Uterus (tissue), 2 donors: ENCODE data around the gene ANKRD44.

ENCODE experiments used
- POLR2A ChIP-seq, 2 donors: fragments of 450-650 bp; IDR thresholded peaks; one replicate each; pipeline ENCODE4 v1.6.1; 2016; ENCODE audit warnings: antibody characterized with exemption in 2 of 2, mild to moderate bottlenecking in 1 of 2, moderate library complexity in 1 of 2
- TF ChIP-seq, protein P1 (sequence below), 4 experiments: fragments of 200-600 bp in 2 of 4; fragments of 450-650 bp in 2 of 4; sonication (generic) in 2 of 4; IDR thresholded peaks; one replicate each; pipeline ENCODE4 v1.5.1; 2016 to 2019; ENCODE audit warnings: antibody characterized with exemption in 4 of 4, mild to moderate bottlenecking in 2 of 4, moderate library complexity in 1 of 4

- TF ChIP-seq, protein P1, sequence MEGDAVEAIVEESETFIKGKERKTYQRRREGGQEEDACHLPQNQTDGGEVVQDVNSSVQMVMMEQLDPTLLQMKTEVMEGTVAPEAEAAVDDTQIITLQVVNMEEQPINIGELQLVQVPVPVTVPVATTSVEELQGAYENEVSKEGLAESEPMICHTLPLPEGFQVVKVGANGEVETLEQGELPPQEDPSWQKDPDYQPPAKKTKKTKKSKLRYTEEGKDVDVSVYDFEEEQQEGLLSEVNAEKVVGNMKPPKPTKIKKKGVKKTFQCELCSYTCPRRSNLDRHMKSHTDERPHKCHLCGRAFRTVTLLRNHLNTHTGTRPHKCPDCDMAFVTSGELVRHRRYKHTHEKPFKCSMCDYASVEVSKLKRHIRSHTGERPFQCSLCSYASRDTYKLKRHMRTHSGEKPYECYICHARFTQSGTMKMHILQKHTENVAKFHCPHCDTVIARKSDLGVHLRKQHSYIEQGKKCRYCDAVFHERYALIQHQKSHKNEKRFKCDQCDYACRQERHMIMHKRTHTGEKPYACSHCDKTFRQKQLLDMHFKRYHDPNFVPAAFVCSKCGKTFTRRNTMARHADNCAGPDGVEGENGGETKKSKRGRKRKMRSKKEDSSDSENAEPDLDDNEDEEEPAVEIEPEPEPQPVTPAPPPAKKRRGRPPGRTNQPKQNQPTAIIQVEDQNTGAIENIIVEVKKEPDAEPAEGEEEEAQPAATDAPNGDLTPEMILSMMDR (IDR thresholded peaks at IDR 0.05), result peak in 3 of 4 experiments; percentile 56 to 95 (median 89)
- TF ChIP-seq POLR2A (IDR thresholded peaks at IDR 0.05), result peak; percentile 69 to 76
Observed at GRCh38 chr2:197310271-197310985, at the start of gene ANKRD44.
